Astrocyte (in vitro differentiated cells and primary cell): ENCODE data around the gene ARFGEF2. TPM values are rescaled to one million over a fixed set of nuclear protein-coding genes. Genes with fewer than 3 reads are reported as not detected.

Experiments
- DNase-seq: peaks from one replicate; pipeline ENCODE4 v3.0.0-alpha.2; 2010; ENCODE audit warnings: low read depth
- FAIRE-seq: peaks from 2 replicates; lab custom pipeline; 2011; peaks lifted over from hg19 to GRCh38; lab: Jason Lieb, UNC
- H2AFZ ChIP-seq: 2 replicates; pipeline ENCODE4 v1.6.0; 2012; ENCODE audit warnings: low read depth, low read length, inconsistent platforms
- H3K27ac ChIP-seq: 2 replicates; pipeline ENCODE4 v1.5.1; 2011; ENCODE audit warnings: low read depth, low read length, inconsistent platforms
- H3K27me3 ChIP-seq: 2 replicates; pipeline ENCODE4 v1.6.0; 2011; ENCODE audit warnings: low read length, inconsistent platforms; ENCODE audit not compliant: insufficient read depth
- H3K36me3 ChIP-seq: 2 replicates; pipeline ENCODE4 v1.5.1; 2011; ENCODE audit warnings: low read length, inconsistent platforms; ENCODE audit not compliant: insufficient read depth
- H3K4me1 ChIP-seq: 2 replicates; pipeline ENCODE4 v1.5.1; 2011; ENCODE audit warnings: low read length, inconsistent platforms; ENCODE audit not compliant: insufficient read depth
- H3K4me2 ChIP-seq: 2 replicates; pipeline ENCODE4 v1.6.0; 2012; ENCODE audit warnings: low read length, inconsistent platforms
- H3K4me3 ChIP-seq: 2 replicates; pipeline ENCODE4 v1.5.1; 2011; ENCODE audit warnings: low read depth, mild to moderate bottlenecking, low read length, inconsistent platforms; ENCODE audit not compliant: insufficient read depth
- H3K79me2 ChIP-seq: 2 replicates; pipeline ENCODE4 v1.6.0; 2012; ENCODE audit warnings: mild to moderate bottlenecking, low read length, inconsistent platforms; ENCODE audit not compliant: insufficient read depth
- H3K9ac ChIP-seq: 2 replicates; pipeline ENCODE4 v1.6.0; 2012; ENCODE audit warnings: mild to moderate bottlenecking, low read length, inconsistent platforms
- H3K9me3 ChIP-seq: 2 replicates; pipeline ENCODE4 v1.5.1; 2012; ENCODE audit warnings: low read depth, mild to moderate bottlenecking, low read length, inconsistent platforms; ENCODE audit not compliant: insufficient read depth
- H4K20me1 ChIP-seq: 2 replicates; pipeline ENCODE4 v1.6.0; 2012; ENCODE audit warnings: low read length, inconsistent platforms; ENCODE audit not compliant: insufficient read depth
- H3K27ac Mint-ChIP-seq: one replicate; pipeline ENCODE4 v1.8.0; 2021; ENCODE audit warnings: mild to moderate bottlenecking, mixed read lengths; ENCODE audit not compliant: unreplicated experiment
- H3K27me3 Mint-ChIP-seq: one replicate; pipeline ENCODE4 v1.8.0; 2021; ENCODE audit warnings: low read depth, mixed read lengths; ENCODE audit not compliant: unreplicated experiment
- H3K36me3 Mint-ChIP-seq: one replicate; pipeline ENCODE4 v1.8.0; 2021; ENCODE audit warnings: low read depth, mixed read lengths; ENCODE audit not compliant: unreplicated experiment
- H3K4me1 Mint-ChIP-seq: one replicate; pipeline ENCODE4 v1.8.0; 2021; ENCODE audit warnings: low read depth, mixed read lengths; ENCODE audit not compliant: unreplicated experiment
- H3K4me3 Mint-ChIP-seq: one replicate; pipeline ENCODE4 v1.8.0; 2021; ENCODE audit warnings: mild to moderate bottlenecking, moderate library complexity, mixed read lengths; ENCODE audit not compliant: unreplicated experiment
- H3K9me3 Mint-ChIP-seq: one replicate; pipeline ENCODE4 v1.8.0; 2021; ENCODE audit warnings: mild to moderate bottlenecking, mixed read lengths; ENCODE audit not compliant: unreplicated experiment
- CTCF ChIP-seq: IDR thresholded peaks from 2 replicates; pipeline ENCODE4 v1.5.1; 2011; ENCODE audit warnings: low read depth, mild to moderate bottlenecking, inconsistent platforms, low read length, moderate library complexity; ENCODE audit not compliant: insufficient read depth
- EZH2 ChIP-seq: IDR thresholded peaks from 2 replicates; pipeline ENCODE4 v1.6.1; 2012; ENCODE audit warnings: mild to moderate bottlenecking, low read length, inconsistent platforms; ENCODE audit not compliant: insufficient read depth
- total RNA-seq: library from RNA; stranded (reverse); gene quantifications from 2 replicates; pipeline ENCODE4 v1.2.1, GENCODE V29; 2021

The ARFGEF2 gene
- total RNA-seq, 1 donor from 2014 or later: 28.2 TPM

DNA sequence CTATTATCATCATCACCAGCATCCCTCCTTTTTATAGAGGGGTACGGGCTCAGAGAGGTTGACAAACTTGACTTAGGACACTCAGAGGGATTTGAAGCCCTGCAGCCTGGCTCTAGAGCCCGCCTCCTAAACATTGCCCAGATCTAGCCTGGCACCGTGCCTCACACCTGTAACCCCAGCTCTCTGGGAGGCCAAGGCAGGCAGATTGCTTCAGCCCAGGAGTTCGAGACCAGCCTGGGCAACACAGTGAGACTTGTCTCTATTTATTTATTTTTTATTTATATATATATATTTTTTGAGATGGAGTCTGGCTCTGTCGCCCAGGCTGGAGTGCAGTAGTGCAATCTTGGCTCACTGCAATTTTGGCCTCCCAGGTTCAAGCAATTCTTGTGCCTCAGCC, 118.3 kb downstream of the ARFGEF2 start:
- Histone ChIP-seq H2AFZ (no peak overlapping the region), H3K9ac (no peak overlapping the region), H3K9me3 (no peaks in the 10 kb centered on the region), H3K27me3 (no peaks in the 10 kb centered on the region), H3K4me1 (peaks cover 3% of the 10 kb centered on the region), H4K20me1 (peaks cover 5% of the 10 kb centered on the region), H3K36me3 (peaks cover 4% of the 10 kb centered on the region), H3K79me2 (no peaks in the 10 kb centered on the region), H3K27ac (no peak overlapping the region), H3K4me3 (no peak overlapping the region), H3K4me2 (no peak overlapping the region)
- Mint-ChIP-seq H3K27ac (no peak overlapping the region), H3K4me3 (no peak overlapping the region), H3K9me3 (no peaks in the 10 kb centered on the region), H3K4me1 (peaks cover 7% of the 10 kb centered on the region), H3K36me3 (peaks cover 5% of the 10 kb centered on the region), H3K27me3 (no peaks in the 10 kb centered on the region)
- DNase-seq (no peak), FAIRE-seq (no peak)
- TF ChIP-seq CTCF (no peak), EZH2 (no peak)

DNA sequence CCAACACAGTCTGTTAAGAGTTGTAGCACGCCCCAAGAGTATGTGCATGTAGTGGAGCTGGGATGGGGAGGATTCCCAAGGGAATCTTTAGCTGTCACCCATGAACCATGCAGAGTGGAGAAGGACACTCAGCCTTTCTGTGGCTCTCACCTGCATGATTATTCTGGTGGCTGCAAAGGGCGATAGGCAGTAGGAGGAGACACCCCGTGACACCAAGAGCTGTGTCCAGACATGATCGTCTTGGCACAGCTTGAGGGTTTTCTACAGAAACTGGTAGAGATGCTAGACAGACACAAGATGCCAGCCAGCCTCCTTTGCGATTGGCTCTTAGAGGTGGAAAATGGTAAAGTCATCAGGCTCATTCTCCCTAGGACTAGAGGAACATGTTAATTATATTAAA, 121.5 kb downstream of the ARFGEF2 start:
- Mint-ChIP-seq H3K9me3 (no peaks in the 10 kb centered on the region), H3K27ac (no peak overlapping the region), H3K36me3 (peaks cover 5% of the 10 kb centered on the region), H3K27me3 (no peaks in the 10 kb centered on the region), H3K4me3 (peak overlapping the region; percentile 45), H3K4me1 (peaks cover 6% of the 10 kb centered on the region)
- Histone ChIP-seq H3K4me2 (no peak overlapping the region), H3K27ac (no peak overlapping the region), H3K27me3 (no peaks in the 10 kb centered on the region), H4K20me1 (peaks cover 5% of the 10 kb centered on the region), H3K4me3 (no peak overlapping the region), H3K9ac (no peak overlapping the region), H2AFZ (no peak overlapping the region), H3K4me1 (peaks cover 8% of the 10 kb centered on the region), H3K36me3 (no peaks in the 10 kb centered on the region), H3K79me2 (peaks cover 18% of the 10 kb centered on the region), H3K9me3 (no peaks in the 10 kb centered on the region)
- DNase-seq: no peak
- no peak for FAIRE-seq
- TF ChIP-seq CTCF (no peak), EZH2 (no peak)

GRCh38 chr20:49045440-49046086, 124.1 kb downstream of the ARFGEF2 start:
- Mint-ChIP-seq H3K9me3 (no peaks in the 10 kb centered on the region), H3K36me3 (peaks cover 3% of the 10 kb centered on the region), H3K27me3 (no peaks in the 10 kb centered on the region), H3K27ac (peak overlapping the region; percentile 95), H3K4me1 (no peaks in the 10 kb centered on the region), H3K4me3 (peak overlapping the region; percentile 95)
- H3K79me2 ChIP-seq: peaks cover 44% of the 10 kb centered on the region
- FAIRE-seq: no peak
- peak overlapping the region; percentile 94 for H3K9ac ChIP-seq
- H3K36me3 ChIP-seq: no peaks in the 10 kb centered on the region
- H3K4me1 ChIP-seq: peaks cover 8% of the 10 kb centered on the region
- no peaks in the 10 kb centered on the region for H3K9me3 ChIP-seq
- no peak for TF ChIP-seq EZH2
- TF ChIP-seq CTCF: no peak
- H4K20me1 ChIP-seq: peaks cover 11% of the 10 kb centered on the region
- no peaks in the 10 kb centered on the region for H3K27me3 ChIP-seq
- peak overlapping the region; percentile 84 for H3K4me2 ChIP-seq
- no peak for DNase-seq
- peak overlapping the region; percentile 76 for H3K4me3 ChIP-seq
- H3K27ac ChIP-seq: peak overlapping the region; percentile 95
- peak overlapping the region; percentile 92 for H2AFZ ChIP-seq
